Measurements from ENCODE around the gene HS2ST1.

DNA sequence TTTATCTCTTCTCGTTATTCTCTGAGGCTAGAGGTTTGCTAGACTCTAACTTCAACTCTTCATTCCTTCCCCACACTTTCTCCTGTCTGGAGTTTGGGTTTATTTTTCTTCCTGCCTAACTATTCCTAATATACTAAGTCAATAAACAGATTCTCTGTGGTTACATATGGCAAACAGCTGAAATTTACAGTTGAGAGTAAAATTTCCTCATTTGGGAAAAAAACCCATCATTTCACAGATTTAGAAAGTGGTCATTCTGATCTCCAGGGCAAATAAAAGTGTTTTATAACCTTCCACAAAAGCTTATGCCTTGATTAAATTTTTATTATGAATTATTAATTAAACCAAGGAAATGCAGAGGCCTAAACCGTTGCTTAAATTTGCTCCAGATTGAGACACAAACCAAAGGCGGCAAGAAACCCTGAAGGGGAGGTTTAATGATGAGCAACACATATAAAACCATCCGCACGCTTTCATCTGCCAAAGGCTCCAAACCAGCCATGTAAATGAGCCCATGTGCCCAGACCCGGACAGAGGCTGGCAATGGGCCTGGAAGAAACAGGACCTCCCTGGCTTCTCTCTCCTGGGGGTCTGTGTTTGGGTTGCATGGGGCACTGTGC lies 212.6 kb downstream of the HS2ST1 start:
- TF ChIP-seq, protein P1, sequence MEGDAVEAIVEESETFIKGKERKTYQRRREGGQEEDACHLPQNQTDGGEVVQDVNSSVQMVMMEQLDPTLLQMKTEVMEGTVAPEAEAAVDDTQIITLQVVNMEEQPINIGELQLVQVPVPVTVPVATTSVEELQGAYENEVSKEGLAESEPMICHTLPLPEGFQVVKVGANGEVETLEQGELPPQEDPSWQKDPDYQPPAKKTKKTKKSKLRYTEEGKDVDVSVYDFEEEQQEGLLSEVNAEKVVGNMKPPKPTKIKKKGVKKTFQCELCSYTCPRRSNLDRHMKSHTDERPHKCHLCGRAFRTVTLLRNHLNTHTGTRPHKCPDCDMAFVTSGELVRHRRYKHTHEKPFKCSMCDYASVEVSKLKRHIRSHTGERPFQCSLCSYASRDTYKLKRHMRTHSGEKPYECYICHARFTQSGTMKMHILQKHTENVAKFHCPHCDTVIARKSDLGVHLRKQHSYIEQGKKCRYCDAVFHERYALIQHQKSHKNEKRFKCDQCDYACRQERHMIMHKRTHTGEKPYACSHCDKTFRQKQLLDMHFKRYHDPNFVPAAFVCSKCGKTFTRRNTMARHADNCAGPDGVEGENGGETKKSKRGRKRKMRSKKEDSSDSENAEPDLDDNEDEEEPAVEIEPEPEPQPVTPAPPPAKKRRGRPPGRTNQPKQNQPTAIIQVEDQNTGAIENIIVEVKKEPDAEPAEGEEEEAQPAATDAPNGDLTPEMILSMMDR (IDR thresholded peaks at IDR 0.05), result no peak
- TF ChIP-seq POLR2A (IDR thresholded peaks at IDR 0.05), result no peak

Data from ovary (tissue), 3 donors.